Choroid plexus epithelial cell (primary cell): ENCODE measurements around the gene FSHR.

Experiments used
- DNase-seq: peaks from one replicate; pipeline ENCODE4 v3.0.0-alpha.2; 2010; ENCODE audit warnings: low read depth
- H3K4me3 ChIP-seq: 2 replicates; pipeline ENCODE4 v1.5.1; 2011; ENCODE audit warnings: low read depth, mild to moderate bottlenecking, control low read depth, low read length, moderate library complexity
- TF ChIP-seq, protein P1 (sequence below): conservative IDR thresholded peaks from 2 replicates; pipeline ENCODE4 v1.5.1; 2011; ENCODE audit warnings: low read depth, mild to moderate bottlenecking, control low read depth, inconsistent platforms, low read length, moderate library complexity

Gene FSHR

DNA sequence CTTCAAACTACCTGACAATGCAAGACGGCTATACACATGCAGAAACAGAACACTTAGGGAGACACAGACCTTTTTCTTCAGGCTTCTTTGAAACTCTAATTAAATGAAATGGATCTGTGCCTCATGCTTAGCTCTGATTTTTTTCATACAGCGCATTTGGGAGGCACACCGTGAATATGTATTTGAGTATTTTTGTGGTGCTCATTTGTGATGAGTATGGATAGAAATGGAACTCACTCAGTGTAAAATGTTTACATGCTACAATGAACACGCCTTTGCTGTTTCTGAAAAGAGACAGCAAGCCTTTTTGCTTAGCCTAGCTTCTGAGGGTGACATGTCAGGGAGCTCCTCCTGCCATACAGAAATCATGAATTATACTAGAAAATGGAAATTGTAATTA lies 113.3 kb downstream of the FSHR start:
- H3K4me3 ChIP-seq: no peak overlapping the region
- TF ChIP-seq, protein P1, sequence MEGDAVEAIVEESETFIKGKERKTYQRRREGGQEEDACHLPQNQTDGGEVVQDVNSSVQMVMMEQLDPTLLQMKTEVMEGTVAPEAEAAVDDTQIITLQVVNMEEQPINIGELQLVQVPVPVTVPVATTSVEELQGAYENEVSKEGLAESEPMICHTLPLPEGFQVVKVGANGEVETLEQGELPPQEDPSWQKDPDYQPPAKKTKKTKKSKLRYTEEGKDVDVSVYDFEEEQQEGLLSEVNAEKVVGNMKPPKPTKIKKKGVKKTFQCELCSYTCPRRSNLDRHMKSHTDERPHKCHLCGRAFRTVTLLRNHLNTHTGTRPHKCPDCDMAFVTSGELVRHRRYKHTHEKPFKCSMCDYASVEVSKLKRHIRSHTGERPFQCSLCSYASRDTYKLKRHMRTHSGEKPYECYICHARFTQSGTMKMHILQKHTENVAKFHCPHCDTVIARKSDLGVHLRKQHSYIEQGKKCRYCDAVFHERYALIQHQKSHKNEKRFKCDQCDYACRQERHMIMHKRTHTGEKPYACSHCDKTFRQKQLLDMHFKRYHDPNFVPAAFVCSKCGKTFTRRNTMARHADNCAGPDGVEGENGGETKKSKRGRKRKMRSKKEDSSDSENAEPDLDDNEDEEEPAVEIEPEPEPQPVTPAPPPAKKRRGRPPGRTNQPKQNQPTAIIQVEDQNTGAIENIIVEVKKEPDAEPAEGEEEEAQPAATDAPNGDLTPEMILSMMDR: no peak
- DNase-seq: no peak

DNA sequence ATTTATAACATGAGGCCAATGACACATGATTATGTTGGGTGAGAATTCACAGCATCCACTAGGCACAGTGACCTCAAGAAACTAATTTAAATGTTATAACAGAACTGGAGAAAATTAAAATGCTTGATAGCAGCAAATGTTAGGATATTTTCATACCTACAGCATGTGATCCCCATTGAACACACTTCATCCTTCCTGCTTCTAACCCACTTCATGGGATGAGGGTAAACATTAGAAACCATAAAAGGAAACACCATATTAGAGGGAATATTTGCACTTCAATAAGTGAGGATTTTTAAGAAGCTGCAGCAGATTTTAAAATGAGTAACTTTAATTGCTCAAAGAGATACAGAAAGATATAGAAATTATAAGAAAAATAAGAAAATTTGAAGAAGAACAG lies 117.1 kb downstream of the FSHR start:
- DNase-seq: no peak
- TF ChIP-seq, protein P1: no peak
- H3K4me3 ChIP-seq: no peak overlapping the region

DNA sequence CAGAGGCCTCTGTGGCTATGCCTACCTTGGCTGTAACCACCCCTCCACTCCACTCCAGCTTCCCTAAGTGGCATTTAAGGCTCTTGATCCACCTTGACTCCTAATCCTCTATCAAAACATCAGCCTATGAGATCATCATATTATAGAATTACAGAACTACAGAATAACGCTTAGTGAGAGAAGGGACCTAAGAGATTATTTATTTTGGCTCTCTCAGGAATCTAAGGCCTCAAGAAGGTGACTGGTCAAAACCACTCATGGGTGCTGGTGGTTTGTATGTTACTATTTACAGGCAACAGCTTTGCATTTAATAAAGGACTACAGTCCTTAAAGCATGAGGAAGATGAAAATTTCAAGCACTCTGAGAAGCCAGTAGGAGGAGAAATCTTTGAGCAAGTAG lies 118.8 kb downstream of the FSHR start:
- DNase-seq: no peak
- TF ChIP-seq, protein P1: no peak

DNA sequence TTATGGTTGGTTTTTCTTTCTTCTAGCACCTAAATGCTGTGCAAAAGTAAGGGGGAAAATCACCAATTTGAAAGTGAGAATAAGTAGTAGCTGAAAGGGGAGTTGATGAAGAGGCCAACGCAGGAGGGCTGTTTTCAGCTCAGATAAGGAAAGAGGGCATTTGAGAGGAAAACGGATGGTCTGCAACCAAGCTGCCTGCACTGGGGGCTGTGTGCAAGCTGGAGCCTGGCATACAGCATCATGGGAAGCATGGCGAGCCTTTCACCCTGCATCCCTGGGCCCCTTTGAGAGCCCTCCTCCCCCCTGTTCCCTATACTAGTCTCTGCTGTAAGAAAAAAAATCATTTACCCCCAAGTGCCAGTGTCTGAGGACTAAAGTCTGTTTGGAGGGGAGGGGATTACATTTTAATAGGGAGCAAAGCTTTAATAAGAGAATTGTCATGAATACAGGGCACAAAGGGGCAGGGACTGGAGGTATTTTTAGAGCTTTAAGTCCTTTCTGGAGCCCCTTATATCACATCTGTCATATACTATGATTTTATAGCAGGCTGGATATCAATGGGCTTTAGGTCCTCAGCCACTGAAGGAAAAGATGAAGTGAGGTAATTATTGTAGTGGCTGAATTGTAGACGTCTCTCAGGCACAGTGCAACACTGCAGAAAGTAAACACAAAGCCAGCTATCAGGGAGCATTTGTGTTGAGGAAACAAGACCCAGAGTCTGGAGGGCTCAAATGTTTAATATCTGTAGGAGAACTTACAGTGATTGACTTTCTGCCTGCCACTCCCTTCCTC lies 120.7 kb downstream of the FSHR start:
- TF ChIP-seq, protein P1: no peak
- DNase-seq: no peak
- H3K4me3 ChIP-seq: no peak overlapping the region

More for the DNA sequence above, 118.8 kb downstream of the FSHR start:
- H3K4me3 ChIP-seq: no peak overlapping the region

DNA sequence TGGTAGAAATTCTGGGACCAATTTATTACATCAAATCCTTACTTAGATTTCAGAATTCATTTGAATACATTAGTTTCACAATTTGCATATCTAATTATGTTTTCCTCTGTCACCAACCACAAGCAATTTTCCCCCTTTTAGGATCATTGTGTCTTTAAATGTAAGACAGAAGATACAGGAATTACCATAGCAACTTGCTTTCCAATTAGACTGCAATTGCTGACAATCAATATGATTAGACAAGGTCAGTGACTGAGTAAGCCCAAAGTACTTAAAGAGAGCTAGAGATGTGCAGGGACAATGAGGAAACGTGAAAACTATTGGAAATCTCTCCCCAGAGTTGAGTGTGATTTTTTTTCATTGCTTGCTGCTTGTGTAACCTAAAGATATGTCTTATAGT lies 121.4 kb downstream of the FSHR start:
- H3K4me3 ChIP-seq: no peak overlapping the region
- DNase-seq: no peak
- TF ChIP-seq, protein P1: no peak

DNA sequence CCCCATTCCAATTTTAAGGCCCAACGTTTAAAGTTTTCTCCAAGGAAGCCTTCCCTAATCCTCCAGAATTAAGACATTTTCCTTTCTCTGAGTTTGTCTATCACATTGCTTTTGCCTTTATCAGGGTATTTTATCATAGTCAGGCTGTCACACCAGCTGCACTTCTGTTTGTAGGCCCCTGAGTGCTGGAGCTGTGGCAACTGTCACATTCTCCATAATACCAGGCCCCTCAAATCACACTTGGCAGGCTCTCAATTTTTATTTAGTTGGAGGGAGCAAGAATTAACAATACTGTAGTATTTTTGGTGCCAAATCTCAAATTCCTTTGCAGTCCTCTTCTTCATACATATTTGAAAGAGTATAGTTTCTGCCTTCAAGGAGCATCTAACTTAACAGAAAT lies 122.2 kb downstream of the FSHR start:
- DNase-seq: no peak
- H3K4me3 ChIP-seq: no peak overlapping the region
- TF ChIP-seq, protein P1: no peak

DNA sequence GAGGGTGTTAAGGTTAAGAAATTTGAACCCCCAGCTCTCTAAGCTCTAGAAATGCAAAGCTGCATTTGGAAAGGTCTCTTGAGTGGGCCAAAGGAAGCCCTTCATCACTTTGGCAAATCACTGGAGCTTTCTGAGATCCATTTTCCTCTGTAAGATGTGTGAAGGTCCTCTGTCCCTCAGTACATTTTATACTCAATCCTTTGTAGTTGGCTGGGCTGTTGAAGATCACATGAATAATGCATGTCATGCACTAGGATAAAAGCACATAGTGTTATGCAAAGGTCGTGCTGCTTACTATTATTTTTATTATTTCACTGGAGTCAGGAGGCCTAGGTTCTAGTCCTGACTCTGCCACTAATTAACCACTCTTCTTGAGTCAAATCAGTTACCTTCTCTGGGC lies 124.9 kb downstream of the FSHR start:
- TF ChIP-seq, protein P1: no peak
- no peak overlapping the region for H3K4me3 ChIP-seq
- no peak for DNase-seq
